PC-3 (cell line): ENCODE measurements around the gene IL1RAP.

Source experiments
- CTCF ChIP-seq: fragments of 300-600 bp; sonication (generic); conservative IDR thresholded peaks from 2 replicates; pipeline ENCODE4 v1.5.1; 2017; ENCODE audit warnings: antibody characterized with exemption, low read depth, mild to moderate bottlenecking, low read length
- EZH2 ChIP-seq: fragments of 300-600 bp; sonication (generic); IDR thresholded peaks from one replicate; pipeline ENCODE4 v1.6.1; 2017; ENCODE audit warnings: antibody characterized with exemption, mild to moderate bottlenecking, low read length; ENCODE audit not compliant: unreplicated experiment
- EZH2phosphoT487 ChIP-seq: fragments of 300-600 bp; sonication (generic); IDR thresholded peaks from 2 replicates; pipeline ENCODE4 v1.6.1; 2018; ENCODE audit warnings: mild to moderate bottlenecking, antibody characterized with exemption, low read length, borderline replicate concordance

GRCh38 chr3:190552969-190553759, 39.3 kb downstream of the IL1RAP start:
- TF ChIP-seq CTCF (no peak), EZH2 (no peak), EZH2phosphoT487 (no peak)
